ENCODE data around the gene CDH26.

DNA sequence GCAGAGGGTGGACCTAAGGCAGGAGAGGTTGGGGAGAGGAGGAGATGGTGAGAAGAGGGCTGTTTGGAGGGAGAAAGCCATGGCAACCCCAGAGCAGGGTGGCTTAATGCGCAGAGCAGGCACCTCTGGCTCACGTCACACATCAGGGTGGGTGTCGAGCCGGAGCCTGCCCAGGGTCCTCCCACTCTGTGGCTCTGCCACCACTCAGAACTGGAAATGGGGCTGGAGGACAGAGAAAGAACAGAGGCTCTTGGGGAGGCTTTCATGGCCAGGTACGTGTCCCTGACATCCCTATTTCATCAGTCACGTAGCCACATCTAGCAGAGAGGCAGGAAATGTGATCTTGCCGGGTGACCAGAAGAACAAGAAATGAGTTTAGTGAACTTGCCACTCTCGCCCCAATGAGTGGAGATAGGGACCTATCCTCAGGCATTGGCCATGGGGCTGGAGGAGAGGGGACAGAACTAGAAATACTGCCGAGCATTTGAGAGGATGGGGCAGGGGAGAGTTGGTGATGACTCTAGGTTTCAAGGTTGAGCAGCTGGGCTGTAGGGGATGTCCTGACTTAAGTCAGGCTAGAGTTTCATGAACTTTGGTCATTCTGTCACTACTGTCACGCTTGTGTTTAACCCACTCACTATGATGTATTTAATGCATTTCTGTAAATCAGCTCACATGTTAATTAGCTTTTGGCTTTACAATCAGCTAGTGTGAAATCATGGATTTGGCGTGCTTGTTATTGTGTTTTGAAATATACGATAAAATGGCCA, 52.7 kb downstream of the CDH26 start:
- TF ChIP-seq, protein P1, sequence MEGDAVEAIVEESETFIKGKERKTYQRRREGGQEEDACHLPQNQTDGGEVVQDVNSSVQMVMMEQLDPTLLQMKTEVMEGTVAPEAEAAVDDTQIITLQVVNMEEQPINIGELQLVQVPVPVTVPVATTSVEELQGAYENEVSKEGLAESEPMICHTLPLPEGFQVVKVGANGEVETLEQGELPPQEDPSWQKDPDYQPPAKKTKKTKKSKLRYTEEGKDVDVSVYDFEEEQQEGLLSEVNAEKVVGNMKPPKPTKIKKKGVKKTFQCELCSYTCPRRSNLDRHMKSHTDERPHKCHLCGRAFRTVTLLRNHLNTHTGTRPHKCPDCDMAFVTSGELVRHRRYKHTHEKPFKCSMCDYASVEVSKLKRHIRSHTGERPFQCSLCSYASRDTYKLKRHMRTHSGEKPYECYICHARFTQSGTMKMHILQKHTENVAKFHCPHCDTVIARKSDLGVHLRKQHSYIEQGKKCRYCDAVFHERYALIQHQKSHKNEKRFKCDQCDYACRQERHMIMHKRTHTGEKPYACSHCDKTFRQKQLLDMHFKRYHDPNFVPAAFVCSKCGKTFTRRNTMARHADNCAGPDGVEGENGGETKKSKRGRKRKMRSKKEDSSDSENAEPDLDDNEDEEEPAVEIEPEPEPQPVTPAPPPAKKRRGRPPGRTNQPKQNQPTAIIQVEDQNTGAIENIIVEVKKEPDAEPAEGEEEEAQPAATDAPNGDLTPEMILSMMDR (IDR thresholded peaks at IDR 0.05; ENCODE audit: low read depth, low read length): no peak
- TF ChIP-seq EZH2phosphoT487 (IDR thresholded peaks at IDR 0.05; ENCODE audit: low read depth): no peak
